IMR-90 (cell line): Measurements from ENCODE around the gene PPP1R14D. TPM values are rescaled to one million over a fixed set of nuclear protein-coding genes. Genes with fewer than 3 reads are reported as not detected.

Source experiments
- ATAC-seq: fragments of 200-7000 bp; cut with Tn5 transposase; 2 replicates; pipeline ENCODE4 v1.9.1; 2020; ENCODE audit warnings: low read depth, mild to moderate bottlenecking, moderate library complexity
- BruUV-seq: library from RNA; stranded (reverse); fragments of 400-500 nt; replicated peaks from 2 replicates; lab custom pipeline; 2021; lab: Mats Ljungman, UMichigan
- CTCF ChIA-PET: fragments of 300-600 bp; formaldehyde crosslinking; extraction: SDS; loops from one replicate; lab custom pipeline; 2021; ENCODE audit warnings: antibody characterized with exemption; lab: Yijun Ruan, JAX
- POLR2A ChIA-PET: fragments of 300-600 bp; sonication (Branson Sonifier 250); formaldehyde crosslinking; loops from one replicate; lab custom pipeline; 2022; ENCODE audit warnings: antibody characterized with exemption; ENCODE audit not compliant: unreplicated experiment; lab: Charles Lee
- DNase-seq: peaks from one replicate; pipeline ENCODE4 v3.0.0; 2013
- H2AFZ ChIP-seq: replicated peaks from 2 replicates; pipeline ENCODE3; 2013; ENCODE audit warnings: low read length, mild to moderate bottlenecking; ENCODE audit not compliant: poor library complexity
- H2AK5ac ChIP-seq: 2 replicates; pipeline ENCODE4 v1.6.1; 2013; ENCODE audit warnings: low read depth, low read length, inconsistent platforms
- H2AK9ac ChIP-seq: replicated peaks from 2 replicates; pipeline ENCODE3; 2013; ENCODE audit warnings: mild to moderate bottlenecking, low read depth, low read length, moderate library complexity; ENCODE audit not compliant: poor library complexity
- H2BK120ac ChIP-seq: 2 replicates; pipeline ENCODE4 v1.6.1; 2013; ENCODE audit warnings: low read depth, low read length, inconsistent platforms
- H2BK15ac ChIP-seq: 3 replicates; pipeline ENCODE4 v1.6.1; 2013; ENCODE audit warnings: low read depth, low read length, inconsistent platforms
- H2BK20ac ChIP-seq: 2 replicates; pipeline ENCODE4 v1.6.1; 2013; ENCODE audit warnings: low read depth, mild to moderate bottlenecking, inconsistent platforms, low read length, moderate library complexity
- H2BK5ac ChIP-seq: 2 replicates; pipeline ENCODE4 v1.6.1; 2013; ENCODE audit warnings: mild to moderate bottlenecking, low read depth, low read length, inconsistent platforms; ENCODE audit not compliant: poor library complexity, severe bottlenecking
- H3K14ac ChIP-seq: replicated peaks from 2 replicates; pipeline ENCODE4 v1.6.1; 2013; ENCODE audit warnings: low read depth, low read length, inconsistent platforms
- H3K18ac ChIP-seq: 2 replicates; pipeline ENCODE4 v1.6.1; 2013; ENCODE audit warnings: low read depth, low read length, control low read depth
- H3K23ac ChIP-seq: 2 replicates; pipeline ENCODE4 v1.6.1; 2013; ENCODE audit warnings: low read depth, low read length, inconsistent platforms
- H3K27ac ChIP-seq: 2 replicates; pipeline ENCODE4 v1.5.1; 2013; ENCODE audit warnings: mild to moderate bottlenecking, control low read depth, low read length; ENCODE audit not compliant: insufficient read depth
- H3K27me3 ChIP-seq: 2 replicates; pipeline ENCODE4 v1.6.1; 2013; ENCODE audit warnings: low read length; ENCODE audit not compliant: control insufficient read depth, insufficient read depth
- H3K36me3 ChIP-seq: 2 replicates; pipeline ENCODE4 v1.6.1; 2013; ENCODE audit warnings: low read length, mixed read lengths; ENCODE audit not compliant: control insufficient read depth, insufficient read depth
- H3K4ac ChIP-seq: 2 replicates; pipeline ENCODE4 v1.6.1; 2013; ENCODE audit warnings: low read depth, low read length, inconsistent platforms
- H3K4me1 ChIP-seq: 2 replicates; pipeline ENCODE4 v1.6.1; 2013; ENCODE audit warnings: low read length, mixed read lengths; ENCODE audit not compliant: control insufficient read depth, insufficient read depth
- H3K4me2 ChIP-seq: 2 replicates; pipeline ENCODE4 v1.6.1; 2013; ENCODE audit warnings: low read depth, mild to moderate bottlenecking, control low read depth, low read length, moderate library complexity
- H3K4me3 ChIP-seq: 2 replicates; pipeline ENCODE4 v1.5.1; 2013; ENCODE audit warnings: low read depth, mild to moderate bottlenecking, control low read depth, low read length, moderate library complexity; ENCODE audit not compliant: insufficient read depth
- H3K56ac ChIP-seq: 2 replicates; pipeline ENCODE4 v1.6.1; 2013; ENCODE audit warnings: low read length, inconsistent platforms; ENCODE audit not compliant: insufficient read depth; ENCODE audit errors: extremely low read depth
- H3K79me1 ChIP-seq, 2 experiments: 2 replicates each; pipeline ENCODE4 v1.6.1; 2013; ENCODE audit warnings: low read length in 2 of 2, inconsistent platforms in 1 of 2, low read depth in 1 of 2
- H3K9ac ChIP-seq: 2 replicates; pipeline ENCODE4 v1.6.1; 2013; ENCODE audit warnings: low read depth, low read length, control low read depth
- H3K9me1 ChIP-seq: 2 replicates; pipeline ENCODE4 v1.6.1; 2013; ENCODE audit warnings: low read length, inconsistent platforms; ENCODE audit not compliant: insufficient read depth
- H3K9me3 ChIP-seq: 2 replicates; pipeline ENCODE4 v1.6.1; 2013; ENCODE audit warnings: low read length; ENCODE audit not compliant: control insufficient read depth, insufficient read depth
- H4K20me1 ChIP-seq: 2 replicates; pipeline ENCODE4 v1.6.1; 2013; ENCODE audit warnings: low read length, inconsistent platforms; ENCODE audit not compliant: insufficient read depth
- H4K5ac ChIP-seq: 2 replicates; pipeline ENCODE4 v1.6.1; 2013; ENCODE audit warnings: mild to moderate bottlenecking, low read depth, low read length, control low read depth
- H4K8ac ChIP-seq, 2 experiments: 2 replicates each; pipeline ENCODE4 v1.6.1; 2013; ENCODE audit warnings: low read depth in 2 of 2, low read length in 2 of 2, control low read depth in 1 of 2, inconsistent platforms in 1 of 2
- H4K91ac ChIP-seq: 2 replicates; pipeline ENCODE4 v1.6.1; 2013; ENCODE audit warnings: low read depth, low read length, inconsistent platforms; ENCODE audit not compliant: insufficient read depth
- BHLHE40 ChIP-seq: fragments of 150-350 bp; IDR thresholded peaks from 2 replicates; pipeline ENCODE4 v1.6.1; 2016; ENCODE audit warnings: mild to moderate bottlenecking, low read depth, low read length
- CEBPB ChIP-seq: IDR thresholded peaks from 2 replicates; pipeline ENCODE4 v1.6.1; 2012; ENCODE audit warnings: low read depth, low read length, improper control_type of control experiment
- CHD1 ChIP-seq: IDR thresholded peaks from 2 replicates; pipeline ENCODE4 v1.6.1; 2012; ENCODE audit warnings: low read depth, low read length, improper control_type of control experiment
- CTCF ChIP-seq: conservative IDR thresholded peaks from 2 replicates; pipeline ENCODE4 v1.5.1; 2012; ENCODE audit warnings: mild to moderate bottlenecking, low read depth, low read length, improper control_type of control experiment
- ELK1 ChIP-seq: fragments of 150-350 bp; IDR thresholded peaks from 2 replicates; pipeline ENCODE4 v1.6.1; 2016; ENCODE audit warnings: low read depth, mild to moderate bottlenecking, low read length, moderate library complexity, borderline replicate concordance
- FOS ChIP-seq: fragments of 150-350 bp; IDR thresholded peaks from 2 replicates; pipeline ENCODE4 v1.6.1; 2016; ENCODE audit warnings: low read depth, low read length
- MAFK ChIP-seq: IDR thresholded peaks from 2 replicates; pipeline ENCODE4 v1.6.1; 2012; ENCODE audit warnings: low read depth, low read length, improper control_type of control experiment
- MAZ ChIP-seq: IDR thresholded peaks from 2 replicates; pipeline ENCODE4 v1.6.1; 2012; ENCODE audit warnings: low read depth, mild to moderate bottlenecking, low read length, improper control_type of control experiment, moderate library complexity, borderline replicate concordance
- MXI1 ChIP-seq: IDR thresholded peaks from 2 replicates; pipeline ENCODE4 v1.6.1; 2012; ENCODE audit warnings: low read depth, mild to moderate bottlenecking, low read length, moderate library complexity, borderline replicate concordance
- NFE2L2 ChIP-seq: fragments of 150-350 bp; IDR thresholded peaks from 2 replicates; pipeline ENCODE4 v1.6.1; 2016; ENCODE audit warnings: low read depth, mild to moderate bottlenecking, low read length
- POLR2A ChIP-seq: IDR thresholded peaks from 2 replicates; pipeline ENCODE4 v1.6.1; 2012; ENCODE audit warnings: mild to moderate bottlenecking, low read depth, low read length
- RAD21 ChIP-seq: IDR thresholded peaks from 2 replicates; pipeline ENCODE4 v1.6.1; 2012; ENCODE audit warnings: low read length, improper control_type of control experiment
- RCOR1 ChIP-seq: IDR thresholded peaks from 2 replicates; pipeline ENCODE4 v1.6.1; 2012; ENCODE audit warnings: mild to moderate bottlenecking, low read length, improper control_type of control experiment; ENCODE audit not compliant: insufficient replicate concordance
- RFX5 ChIP-seq: IDR thresholded peaks from 2 replicates; pipeline ENCODE4 v1.8.0; 2012; ENCODE audit warnings: low read depth, mild to moderate bottlenecking, low read length, moderate library complexity
- SMC3 ChIP-seq: fragments of 150-350 bp; IDR thresholded peaks from 2 replicates; pipeline ENCODE4 v1.6.1; 2016; ENCODE audit warnings: low read depth, mild to moderate bottlenecking, antibody characterized with exemption, low read length, moderate library complexity
- USF2 ChIP-seq: fragments of 150-350 bp; IDR thresholded peaks from 2 replicates; pipeline ENCODE4 v1.6.1; 2017; ENCODE audit warnings: mild to moderate bottlenecking, antibody characterized with exemption, low read length, low read depth
- WGBS, 2 experiments: methylation state at CpG; one replicate each; pipeline versions ENCODE4 v1.1.5 to v1.1.7; 2013; ENCODE audit warnings: missing lambda C conversion rate in 2 of 2; ENCODE audit not compliant: insufficient read length in 1 of 2; ENCODE audit errors: extremely low coverage in 2 of 2; 5-methylcytosine and 5-hydroxymethylcytosine counted together
- dilution Hi-C: fragments of 300-500 bp; cut with HindIII; formaldehyde crosslinking; loops from one replicate; pipeline ENCODE4 v1.14.3; 2018; ENCODE audit warnings: low sequenced_read_pairs; ENCODE audit not compliant: unreplicated experiment
- in situ Hi-C: fragments of 300-500 bp; cut with MboI; formaldehyde crosslinking; loops from 3 replicates; pipeline ENCODE4 v1.14.3; 2019; ENCODE audit warnings: low sequenced_read_pairs, inconsistent platforms, mixed read lengths
- intact Hi-C: fragments of 100-400 bp; cut with micrococcal nuclease; formaldehyde crosslinking; loops from 2 replicates; pipeline ENCODE4 v1.10.0; 2022
- polyA plus RNA-seq, 3 experiments: library from polyadenylated mRNA; depleted of rRNA; stranded (reverse); fragments of >200 nt; gene quantifications; 2 replicates each; pipeline ENCODE4 v1.2.3, GENCODE V29; 2012; ENCODE audit warnings: low replicate concordance in 1 of 3
- total RNA-seq: library from RNA; depleted of rRNA; stranded (reverse); fragments of >200 nt; gene quantifications from 2 replicates; pipeline ENCODE4 v1.2.3, GENCODE V29; 2012

Gene PPP1R14D
- total and polyA plus RNA-seq, 2 of the 4 experiments (the other 2 are of a cell fraction) = not detected

- H3K9me3 ChIP-seq = no peaks in the 10 kb centered on the region
- H3K14ac ChIP-seq = no peak overlapping the region
- TF ChIP-seq MAZ (no peak), MAFK (no peak), SMC3 (no peak), RCOR1 (no peak), CTCF (no peak), RFX5 (no peak), USF2 (no peak), NFE2L2 (no peak), FOS (no peak), ELK1 (no peak), CEBPB (no peak), CHD1 (no peak), POLR2A (no peak), MXI1 (no peak), RAD21 (no peak), BHLHE40 (no peak)
- no peak overlapping the region for H3K18ac ChIP-seq
- 98% methylated on average over 9 of the region's 12 CpGs; no CpG with 5 or more reads in 1 of the 2 experiments for WGBS, 2 experiments
- H2AFZ ChIP-seq = no peak overlapping the region
- no TSS peak for BruUV-seq
- no peak overlapping the region for H3K4me2 ChIP-seq
- ATAC-seq (no peak), DNase-seq (no peak)
- H2BK20ac ChIP-seq = no peak overlapping the region
- no peak overlapping the region for H2BK120ac ChIP-seq
- H3K4me3 ChIP-seq = no peak overlapping the region
- ChIA-PET POLR2A (no interaction called here), CTCF (no interaction called here)
- peak overlapping the region; percentile 5 for H2AK9ac ChIP-seq
- peaks cover 4% of the 10 kb centered on the region; the same call in 1 of the 2 replicates for H3K4me1 ChIP-seq
- peaks cover 25% of the 10 kb centered on the region for H3K36me3 ChIP-seq
- no peak overlapping the region for H4K91ac ChIP-seq
- H4K20me1 ChIP-seq = no peaks in the 10 kb centered on the region
- no peak overlapping the region for H2AK5ac ChIP-seq
- H4K8ac ChIP-seq = no peak overlapping the region
- H3K4ac ChIP-seq = no peak overlapping the region
- H3K9me1 ChIP-seq = 0 out of 2 replicates have a peak, but pooled peaks cover 4% of the 10 kb centered on the region
- H3K27ac ChIP-seq = no peak overlapping the region
- H3K23ac ChIP-seq = no peak overlapping the region
- in situ Hi-C loops = no loop called here
- no peak overlapping the region for H3K9ac ChIP-seq
- dilution Hi-C loops = no loop called here
- H2BK15ac ChIP-seq = no peak overlapping the region
- no peak overlapping the region for H2BK5ac ChIP-seq
- H3K79me1 ChIP-seq = peaks cover 14 to 19% of the 10 kb centered on the region in 2 experiments; a peak in 3 of 4 replicates
- intact Hi-C loops = no loop called here
- H3K27me3 ChIP-seq = no peaks in the 10 kb centered on the region
- no peak overlapping the region for H3K56ac ChIP-seq
- H4K5ac ChIP-seq = no peak overlapping the region
Observed at GRCh38 chr15:40812721-40813425, 15.6 kb downstream of the PPP1R14D start.
